Tibial nerve (tissue), 4 donors: ENCODE data around the gene MAML2. TPM values are rescaled to one million over a fixed set of nuclear protein-coding genes. Genes with fewer than 3 reads are reported as not detected.

Experiments used
- DNase-seq, 2 donors: peaks; one replicate each; pipeline ENCODE4 v3.0.0-alpha.2; 2019; ENCODE audit warnings: low spot score in 2 of 2
- H3K27ac ChIP-seq, 4 donors: fragments of 200-600 bp; sonication (generic) in 3 of 4; one replicate each; pipeline ENCODE4 v1.5.1; 2017 to 2019; ENCODE audit warnings: mild to moderate bottlenecking in 1 of 4
- H3K27me3 ChIP-seq, 2 donors: fragments of 200-600 bp; sonication (generic) in 1 of 2; one replicate each; pipeline versions ENCODE4 v1.5.1 to v1.6.0; 2017 to 2019
- H3K36me3 ChIP-seq, 3 donors: fragments of 200-600 bp; sonication (generic); one replicate each; pipeline ENCODE4 v1.5.1; 2018 to 2019
- H3K4me1 ChIP-seq, 4 donors: fragments of 200-600 bp; sonication (generic) in 3 of 4; one replicate each; pipeline ENCODE4 v1.5.1; 2017 to 2019
- H3K4me3 ChIP-seq, 4 donors: fragments of 200-600 bp; sonication (generic) in 3 of 4; one replicate each; pipeline ENCODE4 v1.5.1; 2017 to 2019; ENCODE audit warnings: mild to moderate bottlenecking in 1 of 4, moderate library complexity in 1 of 4
- H3K9me3 ChIP-seq, 4 donors: fragments of 200-600 bp; sonication (generic) in 3 of 4; one replicate each; pipeline ENCODE4 v1.5.1; 2017 to 2019
- CTCF ChIP-seq, 5 experiments: fragments of 200-600 bp in 3 of 5; fragments of 450-650 bp in 2 of 5; sonication (generic) in 3 of 5; IDR thresholded peaks; one replicate each; pipeline ENCODE4 v1.5.1; 2016 to 2019; ENCODE audit warnings: antibody characterized with exemption in 5 of 5, mild to moderate bottlenecking in 3 of 5, moderate library complexity in 2 of 5
- EP300 ChIP-seq, 2 donors: sonication (generic); formaldehyde crosslinking; IDR thresholded peaks; one replicate each; pipeline ENCODE4 v1.6.1; 2017; ENCODE audit warnings: antibody characterized with exemption in 2 of 2, mild to moderate bottlenecking in 1 of 2
- POLR2A ChIP-seq, 2 donors: fragments of 450-650 bp; IDR thresholded peaks; one replicate each; pipeline ENCODE4 v1.6.1; 2017; ENCODE audit warnings: antibody characterized with exemption in 2 of 2, mild to moderate bottlenecking in 2 of 2, moderate library complexity in 2 of 2
- WGBS, 2 donors: methylation state at CpG; one replicate each; pipeline ENCODE4 v1.1.5; 2018; 5-methylcytosine and 5-hydroxymethylcytosine counted together
- total RNA-seq, 4 donors: library from RNA; depleted of rRNA; stranded (reverse); fragments of >200 nt; gene quantifications; one replicate each; pipeline ENCODE4 v1.1.0, GENCODE V29; 2016

MAML2 gene
- total RNA-seq, 4 donors from 2014 or later = 20.5 to 38.4 (median 27.9) TPM

DNA sequence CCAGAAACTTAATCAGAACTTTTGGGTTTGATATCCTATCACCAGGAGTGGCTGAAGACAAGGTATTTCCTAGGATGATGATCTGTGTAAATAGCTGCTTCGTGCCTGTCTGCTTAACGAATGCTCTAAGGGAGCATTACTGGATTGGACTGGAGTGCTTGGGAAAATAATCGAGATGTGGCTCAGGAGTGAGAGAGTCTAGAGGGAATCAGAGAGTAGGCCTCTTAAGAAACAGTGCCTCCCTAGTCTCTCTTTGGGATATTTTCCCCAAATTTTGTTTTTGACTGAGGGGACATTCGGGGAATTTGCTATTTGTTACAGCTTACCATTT is 2.5 kb downstream of the MAML2 start:
- Histone ChIP-seq H3K27ac (peak overlapping the region; percentile 83 to 93 (median 88)), H3K4me3 (peak overlapping the region in 3 of 4 donors; percentile 58 to 70 (median 63)), H3K9me3 (no peaks in the 10 kb centered on the region), H3K27me3 (no peaks in the 10 kb centered on the region), H3K36me3 (no peaks in the 10 kb centered on the region), H3K4me1 (peaks cover 0 to 64% (median 38%) of the 10 kb centered on the region in 4 donors)
- TF ChIP-seq POLR2A (IDR thresholded peaks at IDR 0.05) (no peak), CTCF (IDR thresholded peaks at IDR 0.05) (no peak), EP300 (IDR thresholded peaks at IDR 0.05) (peak in 1 of 2 donors; percentile 42)
- 59 to 64% methylated on average over 4 of the region's 4 CpGs for WGBS, 2 donors
- DNase-seq = no peak

DNA sequence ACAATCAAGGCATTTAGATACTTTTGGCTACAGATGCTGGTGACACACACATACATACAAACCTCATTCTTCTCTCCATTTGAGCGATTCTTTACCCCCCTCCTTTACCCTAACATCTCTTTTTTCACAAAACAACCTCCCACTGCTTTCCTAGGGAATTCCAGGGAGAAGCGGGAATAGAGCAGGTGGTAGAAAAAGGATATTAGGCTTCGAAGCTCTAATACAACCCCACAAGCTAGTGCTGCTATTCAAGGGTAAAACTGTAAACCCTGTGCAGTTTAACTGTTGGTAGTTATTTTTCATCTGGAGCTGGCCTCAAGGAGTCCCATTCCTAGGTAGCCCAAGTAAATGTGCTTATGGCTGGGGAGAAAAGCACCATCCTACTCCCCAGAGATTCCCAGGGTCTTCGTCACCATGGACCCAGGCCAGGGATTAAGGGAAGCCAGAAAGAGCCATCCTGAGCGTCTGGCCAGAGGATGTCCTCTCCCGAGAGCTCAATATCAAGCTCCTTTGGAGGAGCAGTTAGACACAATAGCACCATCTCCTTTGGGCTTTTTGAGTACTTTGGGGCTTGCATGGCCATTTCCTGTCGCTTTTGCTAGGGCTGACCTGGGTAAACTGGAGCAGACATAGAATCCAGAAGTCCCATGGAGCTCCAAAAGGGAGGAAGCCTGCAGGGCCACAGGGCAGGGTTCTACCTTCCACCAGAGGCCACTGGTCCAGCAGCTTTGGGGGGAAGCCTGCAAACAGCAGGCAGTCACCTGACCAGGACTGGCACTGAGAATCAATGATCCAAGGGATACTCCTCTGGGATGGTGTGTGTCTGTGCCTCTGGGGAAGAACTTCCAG is 3.1 kb downstream of the MAML2 start:
- no peak for DNase-seq
- H3K36me3 ChIP-seq = no peaks in the 10 kb centered on the region
- peak overlapping the region; percentile 83 to 93 (median 88) for H3K27ac ChIP-seq
- peak overlapping the region; percentile 13 to 70 (median 25) for H3K4me3 ChIP-seq
- TF ChIP-seq POLR2A (IDR thresholded peaks at IDR 0.05) (no peak), EP300 (IDR thresholded peaks at IDR 0.05) (no peak), CTCF (IDR thresholded peaks at IDR 0.05) (no peak)
- H3K4me1 ChIP-seq = peaks cover 0 to 66% (median 39%) of the 10 kb centered on the region in 4 donors
- 47 to 49% methylated on average over 7 of the region's 7 CpGs for WGBS, 2 donors
- H3K27me3 ChIP-seq = no peaks in the 10 kb centered on the region
- no peaks in the 10 kb centered on the region for H3K9me3 ChIP-seq

- Histone ChIP-seq H3K4me1 (peaks cover 0 to 69% (median 39%) of the 10 kb centered on the region in 4 donors), H3K27me3 (no peaks in the 10 kb centered on the region), H3K36me3 (no peaks in the 10 kb centered on the region), H3K9me3 (no peaks in the 10 kb centered on the region), H3K4me3 (peak overlapping the region; percentile 13 to 70 (median 25)), H3K27ac (peak overlapping the region; percentile 83 to 93 (median 88))
- peak in 1 of 2 donors; percentile 78 for TF ChIP-seq EP300 (IDR thresholded peaks at IDR 0.05)
- no peak for TF ChIP-seq POLR2A (IDR thresholded peaks at IDR 0.05)
- TF ChIP-seq CTCF (IDR thresholded peaks at IDR 0.05) = no peak
- 10 to 15% methylated on average over 13 of the region's 13 CpGs for WGBS, 2 donors
- DNase-seq = peak in 1 of 2 donors; percentile 33
Observed at GRCh38 chr11:96338910-96339705, 3.9 kb downstream of the MAML2 start.

GRCh38 chr11:96337541-96338431 is 5.2 kb downstream of the MAML2 start:
- H3K4me3 ChIP-seq = peak overlapping the region in 1 of 4 donors; percentile 70

More at GRCh38 chr11:96337541-96338431, 5.2 kb downstream of the MAML2 start:
- whole genome bisulfite sequencing, 2 donors = 57 to 61% methylated on average over 6 of the region's 6 CpGs
- peaks cover 0 to 77% (median 47%) of the 10 kb centered on the region in 4 donors for H3K4me1 ChIP-seq
- no peaks in the 10 kb centered on the region for H3K36me3 ChIP-seq
- no peak for TF ChIP-seq POLR2A (IDR thresholded peaks at IDR 0.05)
- no peak for TF ChIP-seq CTCF (IDR thresholded peaks at IDR 0.05)
- TF ChIP-seq EP300 (IDR thresholded peaks at IDR 0.05) = no peak
- H3K9me3 ChIP-seq = no peaks in the 10 kb centered on the region
- peak overlapping the region in 3 of 4 donors; percentile 83 to 93 (median 92) for H3K27ac ChIP-seq
- DNase-seq = no peak
- no peaks in the 10 kb centered on the region for H3K27me3 ChIP-seq
